Measurements from ENCODE around the gene GOPC. TPM values are rescaled to one million over a fixed set of nuclear protein-coding genes. Genes with fewer than 3 reads are reported as not detected.

GOPC gene
- total RNA-seq, 1 donor from 2014 or later, result 35.1 TPM

GRCh38 chr6:117533775-117534174 lies 68.5 kb downstream of the GOPC start:
- TF ChIP-seq, protein P1, sequence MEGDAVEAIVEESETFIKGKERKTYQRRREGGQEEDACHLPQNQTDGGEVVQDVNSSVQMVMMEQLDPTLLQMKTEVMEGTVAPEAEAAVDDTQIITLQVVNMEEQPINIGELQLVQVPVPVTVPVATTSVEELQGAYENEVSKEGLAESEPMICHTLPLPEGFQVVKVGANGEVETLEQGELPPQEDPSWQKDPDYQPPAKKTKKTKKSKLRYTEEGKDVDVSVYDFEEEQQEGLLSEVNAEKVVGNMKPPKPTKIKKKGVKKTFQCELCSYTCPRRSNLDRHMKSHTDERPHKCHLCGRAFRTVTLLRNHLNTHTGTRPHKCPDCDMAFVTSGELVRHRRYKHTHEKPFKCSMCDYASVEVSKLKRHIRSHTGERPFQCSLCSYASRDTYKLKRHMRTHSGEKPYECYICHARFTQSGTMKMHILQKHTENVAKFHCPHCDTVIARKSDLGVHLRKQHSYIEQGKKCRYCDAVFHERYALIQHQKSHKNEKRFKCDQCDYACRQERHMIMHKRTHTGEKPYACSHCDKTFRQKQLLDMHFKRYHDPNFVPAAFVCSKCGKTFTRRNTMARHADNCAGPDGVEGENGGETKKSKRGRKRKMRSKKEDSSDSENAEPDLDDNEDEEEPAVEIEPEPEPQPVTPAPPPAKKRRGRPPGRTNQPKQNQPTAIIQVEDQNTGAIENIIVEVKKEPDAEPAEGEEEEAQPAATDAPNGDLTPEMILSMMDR (IDR thresholded peaks at IDR 0.05), result no peak
- no peak for DNase-seq (ENCODE audit: low spot score)
- peaks cover 53% of the 10 kb centered on the region for H3K4me1 Mint-ChIP-seq (ENCODE audit: low read depth)
- no peak overlapping the region for H3K4me3 Mint-ChIP-seq (ENCODE audit: unreplicated experiment)
- H3K9me3 Mint-ChIP-seq (ENCODE audit: low read depth), result no peaks in the 10 kb centered on the region
- peaks cover 22% of the 10 kb centered on the region for H3K36me3 Mint-ChIP-seq (ENCODE audit: low read depth)
- H3K27ac Mint-ChIP-seq (ENCODE audit: unreplicated experiment), result no peak overlapping the region
- H3K27me3 Mint-ChIP-seq (ENCODE audit: low read depth), result no peaks in the 10 kb centered on the region

- Mint-ChIP-seq H3K4me3 (ENCODE audit: unreplicated experiment) (no peak overlapping the region), H3K9me3 (ENCODE audit: low read depth) (no peaks in the 10 kb centered on the region), H3K27me3 (ENCODE audit: low read depth) (no peaks in the 10 kb centered on the region), H3K36me3 (ENCODE audit: low read depth) (peaks cover 14% of the 10 kb centered on the region), H3K27ac (ENCODE audit: unreplicated experiment) (no peak overlapping the region), H3K4me1 (ENCODE audit: low read depth) (peaks cover 45% of the 10 kb centered on the region)
- TF ChIP-seq, protein P1 (IDR thresholded peaks at IDR 0.05), result no peak
- no peak for DNase-seq (ENCODE audit: low spot score)
These were observed 70.2 kb downstream of the GOPC start for GRCh38 chr6:117531809-117532725.

GRCh38 chr6:117531346-117531745 lies 71.0 kb downstream of the GOPC start:
- H3K27ac Mint-ChIP-seq (ENCODE audit: unreplicated experiment), result peak overlapping the region; percentile 88
- H3K36me3 Mint-ChIP-seq (ENCODE audit: low read depth), result peaks cover 12% of the 10 kb centered on the region
- H3K9me3 Mint-ChIP-seq (ENCODE audit: low read depth), result no peaks in the 10 kb centered on the region
- H3K4me3 Mint-ChIP-seq (ENCODE audit: unreplicated experiment), result peak overlapping the region; percentile 10
- peaks cover 38% of the 10 kb centered on the region for H3K4me1 Mint-ChIP-seq (ENCODE audit: low read depth)
- TF ChIP-seq, protein P1 (IDR thresholded peaks at IDR 0.05), result no peak
- DNase-seq (ENCODE audit: low spot score), result no peak
- H3K27me3 Mint-ChIP-seq (ENCODE audit: low read depth), result no peaks in the 10 kb centered on the region

DNA sequence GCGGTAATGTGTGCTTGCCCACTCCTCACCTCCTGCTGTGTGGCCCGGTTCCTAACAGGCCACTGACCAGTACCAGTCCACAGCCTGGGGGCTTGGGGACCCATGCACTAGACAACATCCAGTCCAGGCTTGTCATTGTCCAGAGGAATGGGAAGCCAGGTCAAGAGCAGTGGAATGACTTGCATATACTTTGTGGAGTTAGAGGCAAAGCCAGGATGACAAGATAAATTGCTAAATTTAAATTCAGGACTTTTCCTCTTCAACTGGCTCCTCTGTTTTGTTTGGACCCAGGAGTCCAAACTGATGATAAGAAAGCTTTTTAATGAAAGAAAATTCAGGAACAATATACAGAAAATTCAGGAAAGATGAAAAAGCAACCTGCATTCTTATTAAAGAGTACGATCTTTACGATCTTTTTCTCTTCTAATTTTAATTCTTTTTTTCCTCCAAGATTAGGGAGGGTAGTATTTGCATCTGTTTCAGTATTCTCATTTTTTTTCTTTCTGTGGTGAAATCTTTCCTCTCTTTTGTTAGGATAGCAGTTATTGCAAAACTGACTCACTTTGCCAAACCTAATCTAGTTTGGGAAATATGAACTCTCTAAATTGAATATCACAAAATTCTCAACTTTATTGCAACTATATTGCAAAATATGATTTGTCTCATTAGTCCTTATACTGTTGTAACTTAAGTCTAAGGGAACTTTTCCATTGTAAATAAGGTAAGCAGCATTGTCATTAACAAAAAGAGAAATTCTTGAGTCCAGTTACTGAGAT lies 71.7 kb downstream of the GOPC start:
- H3K9me3 Mint-ChIP-seq (ENCODE audit: low read depth), result no peaks in the 10 kb centered on the region
- H3K4me3 Mint-ChIP-seq (ENCODE audit: unreplicated experiment), result no peak overlapping the region
- peak overlapping the region; percentile 88 for H3K27ac Mint-ChIP-seq (ENCODE audit: unreplicated experiment)
- TF ChIP-seq, protein P1 (IDR thresholded peaks at IDR 0.05), result no peak
- H3K4me1 Mint-ChIP-seq (ENCODE audit: low read depth), result peaks cover 31% of the 10 kb centered on the region
- no peak for DNase-seq (ENCODE audit: low spot score)
- peaks cover 13% of the 10 kb centered on the region for H3K36me3 Mint-ChIP-seq (ENCODE audit: low read depth)
- no peaks in the 10 kb centered on the region for H3K27me3 Mint-ChIP-seq (ENCODE audit: low read depth)

DNA sequence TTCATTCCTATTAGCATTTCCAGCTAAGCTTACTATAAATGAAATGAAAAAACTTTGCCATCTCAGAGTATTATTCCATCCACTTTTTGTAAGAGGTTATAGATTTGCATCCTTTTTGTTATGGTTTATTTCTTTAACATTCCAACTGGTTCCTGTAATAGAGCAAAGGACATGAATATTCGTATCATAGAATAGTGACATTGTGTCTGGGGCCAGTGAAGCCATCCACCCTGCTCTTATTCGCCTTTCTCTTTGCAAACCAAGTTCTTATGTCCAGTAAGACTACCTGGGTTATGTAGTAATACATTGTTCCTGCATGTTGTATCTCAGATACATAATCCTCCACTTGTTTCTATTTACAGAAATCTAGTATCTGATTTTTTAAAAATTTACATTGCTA lies 76.7 kb downstream of the GOPC start:
- H3K27ac Mint-ChIP-seq (ENCODE audit: unreplicated experiment), result no peak overlapping the region
- H3K27me3 Mint-ChIP-seq (ENCODE audit: low read depth), result no peaks in the 10 kb centered on the region
- H3K4me1 Mint-ChIP-seq (ENCODE audit: low read depth), result peaks cover 41% of the 10 kb centered on the region
- H3K36me3 Mint-ChIP-seq (ENCODE audit: low read depth), result peaks cover 5% of the 10 kb centered on the region
- no peaks in the 10 kb centered on the region for H3K9me3 Mint-ChIP-seq (ENCODE audit: low read depth)
- no peak overlapping the region for H3K4me3 Mint-ChIP-seq (ENCODE audit: unreplicated experiment)
- DNase-seq (ENCODE audit: low spot score), result no peak
- TF ChIP-seq, protein P1 (IDR thresholded peaks at IDR 0.05), result no peak

Data from chondrocyte (in vitro differentiated cells).